Measurements from ENCODE around the gene ANKRD11.

DNA sequence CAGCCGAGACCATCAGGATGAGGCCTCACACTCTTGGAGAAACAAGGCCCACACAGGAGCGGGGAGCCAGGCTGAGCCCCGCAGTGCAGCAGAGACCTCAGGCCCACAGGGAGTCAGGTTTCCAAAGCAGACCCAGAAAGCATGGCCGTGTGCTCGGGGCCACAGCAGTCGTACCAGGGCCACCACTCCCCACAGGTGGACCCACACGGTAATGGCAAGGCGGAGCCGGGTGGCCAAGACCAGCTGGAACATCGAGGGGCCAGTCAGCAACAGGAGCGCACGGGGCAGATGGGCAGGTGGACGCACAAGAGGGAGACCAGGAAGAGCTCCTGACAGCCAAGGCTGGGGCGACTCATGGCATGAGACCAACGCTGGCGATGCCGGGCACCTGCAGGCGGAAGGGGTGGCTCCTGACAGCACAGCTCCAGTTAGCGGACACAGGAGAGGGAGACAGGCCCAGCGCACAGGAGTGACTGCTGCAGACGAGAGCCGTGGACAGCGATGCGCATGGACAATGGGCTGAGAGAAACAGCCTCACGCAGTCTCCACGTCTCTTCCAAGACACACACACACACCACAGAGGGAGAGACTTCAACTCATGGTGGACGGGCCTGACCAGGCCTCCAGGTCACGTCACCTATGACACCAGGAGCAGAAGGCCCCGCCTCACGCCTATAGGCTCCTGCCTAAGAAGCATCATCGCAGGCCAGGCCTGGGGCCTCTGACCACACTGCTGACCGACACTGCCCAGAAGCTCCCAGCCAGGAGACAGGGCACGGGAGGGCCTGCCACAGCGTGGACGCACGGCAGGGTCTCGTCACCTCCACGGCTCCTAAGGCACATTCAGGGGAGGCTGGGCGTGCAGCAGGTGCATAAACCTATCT, 214.3 kb downstream of the ANKRD11 start:
- TF ChIP-seq, protein P1, sequence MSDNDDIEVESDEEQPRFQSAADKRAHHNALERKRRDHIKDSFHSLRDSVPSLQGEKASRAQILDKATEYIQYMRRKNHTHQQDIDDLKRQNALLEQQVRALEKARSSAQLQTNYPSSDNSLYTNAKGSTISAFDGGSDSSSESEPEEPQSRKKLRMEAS (IDR thresholded peaks at IDR 0.05), result no peak
- TF ChIP-seq EZH2phosphoT487 (IDR thresholded peaks at IDR 0.05; ENCODE audit: borderline replicate concordance) (no peak), POLR2AphosphoS5 (IDR thresholded peaks at IDR 0.05; ENCODE audit: low read depth, low read length) (no peak), EZH2 (IDR thresholded peaks at IDR 0.05) (no peak), POLR2A (IDR thresholded peaks at IDR 0.05; ENCODE audit: borderline replicate concordance, extremely low read depth, insufficient read depth, insufficient read length) (no peak), RAD21 (IDR thresholded peaks at IDR 0.05; ENCODE audit: low read depth) (no peak), FOSL1 (IDR thresholded peaks at IDR 0.05; ENCODE audit: low read depth) (no peak), CEBPB (IDR thresholded peaks at IDR 0.05; ENCODE audit: low read depth) (no peak)
- TF ChIP-seq, protein P2, sequence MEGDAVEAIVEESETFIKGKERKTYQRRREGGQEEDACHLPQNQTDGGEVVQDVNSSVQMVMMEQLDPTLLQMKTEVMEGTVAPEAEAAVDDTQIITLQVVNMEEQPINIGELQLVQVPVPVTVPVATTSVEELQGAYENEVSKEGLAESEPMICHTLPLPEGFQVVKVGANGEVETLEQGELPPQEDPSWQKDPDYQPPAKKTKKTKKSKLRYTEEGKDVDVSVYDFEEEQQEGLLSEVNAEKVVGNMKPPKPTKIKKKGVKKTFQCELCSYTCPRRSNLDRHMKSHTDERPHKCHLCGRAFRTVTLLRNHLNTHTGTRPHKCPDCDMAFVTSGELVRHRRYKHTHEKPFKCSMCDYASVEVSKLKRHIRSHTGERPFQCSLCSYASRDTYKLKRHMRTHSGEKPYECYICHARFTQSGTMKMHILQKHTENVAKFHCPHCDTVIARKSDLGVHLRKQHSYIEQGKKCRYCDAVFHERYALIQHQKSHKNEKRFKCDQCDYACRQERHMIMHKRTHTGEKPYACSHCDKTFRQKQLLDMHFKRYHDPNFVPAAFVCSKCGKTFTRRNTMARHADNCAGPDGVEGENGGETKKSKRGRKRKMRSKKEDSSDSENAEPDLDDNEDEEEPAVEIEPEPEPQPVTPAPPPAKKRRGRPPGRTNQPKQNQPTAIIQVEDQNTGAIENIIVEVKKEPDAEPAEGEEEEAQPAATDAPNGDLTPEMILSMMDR (IDR thresholded peaks at IDR 0.05 in 2 of 3, conservative IDR thresholded peaks at IDR 0.05 in 1 of 3; ENCODE audit: borderline replicate concordance in 1 of 3, insufficient read depth in 1 of 3, low read depth in 2 of 3, low read length in 2 of 3), result no peak
- TF ChIP-seq, protein P3, sequence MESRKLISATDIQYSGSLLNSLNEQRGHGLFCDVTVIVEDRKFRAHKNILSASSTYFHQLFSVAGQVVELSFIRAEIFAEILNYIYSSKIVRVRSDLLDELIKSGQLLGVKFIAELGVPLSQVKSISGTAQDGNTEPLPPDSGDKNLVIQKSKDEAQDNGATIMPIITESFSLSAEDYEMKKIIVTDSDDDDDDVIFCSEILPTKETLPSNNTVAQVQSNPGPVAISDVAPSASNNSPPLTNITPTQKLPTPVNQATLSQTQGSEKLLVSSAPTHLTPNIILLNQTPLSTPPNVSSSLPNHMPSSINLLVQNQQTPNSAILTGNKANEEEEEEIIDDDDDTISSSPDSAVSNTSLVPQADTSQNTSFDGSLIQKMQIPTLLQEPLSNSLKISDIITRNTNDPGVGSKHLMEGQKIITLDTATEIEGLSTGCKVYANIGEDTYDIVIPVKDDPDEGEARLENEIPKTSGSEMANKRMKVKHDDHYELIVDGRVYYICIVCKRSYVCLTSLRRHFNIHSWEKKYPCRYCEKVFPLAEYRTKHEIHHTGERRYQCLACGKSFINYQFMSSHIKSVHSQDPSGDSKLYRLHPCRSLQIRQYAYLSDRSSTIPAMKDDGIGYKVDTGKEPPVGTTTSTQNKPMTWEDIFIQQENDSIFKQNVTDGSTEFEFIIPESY (IDR thresholded peaks at IDR 0.05; ENCODE audit: extremely low read depth, insufficient replicate concordance, low read length), result no peak
- TF ChIP-seq, protein P4, sequence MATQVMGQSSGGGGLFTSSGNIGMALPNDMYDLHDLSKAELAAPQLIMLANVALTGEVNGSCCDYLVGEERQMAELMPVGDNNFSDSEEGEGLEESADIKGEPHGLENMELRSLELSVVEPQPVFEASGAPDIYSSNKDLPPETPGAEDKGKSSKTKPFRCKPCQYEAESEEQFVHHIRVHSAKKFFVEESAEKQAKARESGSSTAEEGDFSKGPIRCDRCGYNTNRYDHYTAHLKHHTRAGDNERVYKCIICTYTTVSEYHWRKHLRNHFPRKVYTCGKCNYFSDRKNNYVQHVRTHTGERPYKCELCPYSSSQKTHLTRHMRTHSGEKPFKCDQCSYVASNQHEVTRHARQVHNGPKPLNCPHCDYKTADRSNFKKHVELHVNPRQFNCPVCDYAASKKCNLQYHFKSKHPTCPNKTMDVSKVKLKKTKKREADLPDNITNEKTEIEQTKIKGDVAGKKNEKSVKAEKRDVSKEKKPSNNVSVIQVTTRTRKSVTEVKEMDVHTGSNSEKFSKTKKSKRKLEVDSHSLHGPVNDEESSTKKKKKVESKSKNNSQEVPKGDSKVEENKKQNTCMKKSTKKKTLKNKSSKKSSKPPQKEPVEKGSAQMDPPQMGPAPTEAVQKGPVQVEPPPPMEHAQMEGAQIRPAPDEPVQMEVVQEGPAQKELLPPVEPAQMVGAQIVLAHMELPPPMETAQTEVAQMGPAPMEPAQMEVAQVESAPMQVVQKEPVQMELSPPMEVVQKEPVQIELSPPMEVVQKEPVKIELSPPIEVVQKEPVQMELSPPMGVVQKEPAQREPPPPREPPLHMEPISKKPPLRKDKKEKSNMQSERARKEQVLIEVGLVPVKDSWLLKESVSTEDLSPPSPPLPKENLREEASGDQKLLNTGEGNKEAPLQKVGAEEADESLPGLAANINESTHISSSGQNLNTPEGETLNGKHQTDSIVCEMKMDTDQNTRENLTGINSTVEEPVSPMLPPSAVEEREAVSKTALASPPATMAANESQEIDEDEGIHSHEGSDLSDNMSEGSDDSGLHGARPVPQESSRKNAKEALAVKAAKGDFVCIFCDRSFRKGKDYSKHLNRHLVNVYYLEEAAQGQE (IDR thresholded peaks at IDR 0.05; ENCODE audit: low read depth), result no peak

All from HCT116 (cell line).